Measurements from ENCODE around the gene TMEM178B. TPM values are rescaled to one million over a fixed set of nuclear protein-coding genes. Genes with fewer than 3 reads are reported as not detected.

Gene TMEM178B
- total RNA-seq, 6 experiments from 2014 or later: under 0.01 to 0.53 (median 0.13) TPM; not detected in 2

DNA sequence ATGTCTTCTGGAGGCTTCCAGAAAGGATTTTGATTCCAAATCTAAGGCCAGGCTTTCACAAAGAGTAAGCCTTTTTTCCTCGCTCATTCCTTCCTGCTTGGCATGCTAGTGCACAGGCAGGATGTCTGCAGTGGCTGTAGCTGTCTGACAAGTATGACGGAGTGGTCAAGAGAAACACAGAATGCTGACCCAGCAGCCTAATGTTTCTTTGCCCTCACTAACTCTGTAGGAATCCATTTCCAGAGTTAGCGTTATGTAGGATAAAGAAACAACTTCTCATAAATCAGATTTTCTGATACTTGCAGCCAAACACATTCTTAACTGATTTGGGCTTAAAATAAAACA, 286.5 kb downstream of the TMEM178B start:
- DNase-seq (no peak), ATAC-seq (no peak)
- Histone ChIP-seq H3K9me3 (no peaks in the 10 kb centered on the region), H3K27ac (no peak overlapping the region), H3K4me3 (no peak overlapping the region), H3K27me3 (no peaks in the 10 kb centered on the region), H3K4me1 (no peaks in the 10 kb centered on the region), H3K36me3 (no peaks in the 10 kb centered on the region)
- intact Hi-C loops (cut with DNase I): no loop called here
- WGBS (ENCODE audit: insufficient coverage, low coverage, low lambda C conversion rate, missing lambda C conversion rate): 56% methylated on average over 2 of the region's 3 CpGs
- TF ChIP-seq CTCF (IDR thresholded peaks at IDR 0.05) (no peak), POLR2A (IDR thresholded peaks at IDR 0.05) (no peak)

DNA sequence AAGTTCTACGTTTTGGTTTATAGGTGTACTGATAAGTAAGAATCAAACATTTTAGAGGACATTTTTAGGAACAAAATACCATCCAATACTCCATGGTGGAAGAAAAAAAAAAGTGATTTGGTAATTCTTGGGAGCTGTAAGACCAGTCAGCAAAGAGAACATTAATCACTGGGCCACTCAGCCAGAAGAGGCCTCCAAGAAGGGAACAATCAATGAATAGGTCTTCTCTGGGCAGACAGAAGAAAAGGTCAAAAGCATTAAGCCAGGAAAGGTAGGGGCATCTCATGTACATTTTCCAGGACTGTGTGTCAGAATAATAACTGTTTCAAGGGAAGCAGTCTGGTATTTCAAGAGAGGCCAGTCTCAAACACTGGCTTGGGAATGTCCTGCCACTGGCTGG, 286.9 kb downstream of the TMEM178B start:
- TF ChIP-seq CTCF (IDR thresholded peaks at IDR 0.05) (no peak), POLR2A (IDR thresholded peaks at IDR 0.05) (no peak)
- DNase-seq (no peak), ATAC-seq (no peak)
- no peaks in the 10 kb centered on the region for H3K9me3 ChIP-seq
- no peaks in the 10 kb centered on the region for H3K4me1 ChIP-seq
- H3K27ac ChIP-seq: no peak overlapping the region
- no peaks in the 10 kb centered on the region for H3K27me3 ChIP-seq
- no peaks in the 10 kb centered on the region for H3K36me3 ChIP-seq
- H3K4me3 ChIP-seq: no peak overlapping the region
- intact Hi-C loops (cut with DNase I): no loop called here
- WGBS (ENCODE audit: insufficient coverage, low coverage, low lambda C conversion rate, missing lambda C conversion rate): 45% methylated on average over 1 of the region's 1 CpG

GRCh38 chr7:141361479-141361878, 287.6 kb downstream of the TMEM178B start:
- Histone ChIP-seq H3K9me3 (no peaks in the 10 kb centered on the region), H3K36me3 (no peaks in the 10 kb centered on the region), H3K27me3 (no peaks in the 10 kb centered on the region), H3K27ac (no peak overlapping the region), H3K4me3 (no peak overlapping the region), H3K4me1 (no peaks in the 10 kb centered on the region)
- DNase-seq (no peak), ATAC-seq (no peak)
- intact Hi-C loops (cut with DNase I): no loop called here
- TF ChIP-seq CTCF (IDR thresholded peaks at IDR 0.05): no peak
- no peak for TF ChIP-seq POLR2A (IDR thresholded peaks at IDR 0.05)
- WGBS (ENCODE audit: insufficient coverage, low coverage, low lambda C conversion rate, missing lambda C conversion rate): 35% methylated on average over 2 of the region's 2 CpGs

- Histone ChIP-seq H3K4me3 (no peak overlapping the region), H3K27me3 (no peaks in the 10 kb centered on the region), H3K4me1 (no peaks in the 10 kb centered on the region), H3K36me3 (no peaks in the 10 kb centered on the region), H3K27ac (no peak overlapping the region), H3K9me3 (no peaks in the 10 kb centered on the region)
- DNase-seq: no peak
- intact Hi-C loops (cut with DNase I): no loop called here
- no peak for ATAC-seq
- 100% methylated on average over 1 of the region's 4 CpGs for WGBS (ENCODE audit: insufficient coverage, low coverage, low lambda C conversion rate, missing lambda C conversion rate)
- TF ChIP-seq POLR2A (IDR thresholded peaks at IDR 0.05): no peak
- TF ChIP-seq CTCF (IDR thresholded peaks at IDR 0.05): no peak
Measured at GRCh38 chr7:141361960-141362359, 288.1 kb downstream of the TMEM178B start.

Data from right lobe of liver (tissue), 6 donors.